ENCODE measurements around the gene ARHGAP23.
A peak's percentile ranks its signal among the peaks of the same experiment; 100 is the strongest.
"Not testable (repeated sequence)": the region's sequence is repeated elsewhere in the genome, so short reads cannot be mapped to it uniquely, and the experiment has no call there.

ARHGAP23 gene

GRCh38 chr17:38485681-38486298, 57.5 kb downstream of the ARHGAP23 start:
- not testable (repeated sequence) for DNase-seq (ENCODE audit: low read depth)

GRCh38 chr17:38489774-38490173, 61.5 kb downstream of the ARHGAP23 start:
- DNase-seq (ENCODE audit: low read depth), result not testable (repeated sequence)

GRCh38 chr17:38491346-38492066, 63.2 kb downstream of the ARHGAP23 start:
- not testable (repeated sequence) for DNase-seq (ENCODE audit: low read depth)

- DNase-seq (ENCODE audit: low read depth), result peak; percentile 81
These were observed 64.1 kb downstream of the ARHGAP23 start for GRCh38 chr17:38492067-38493040.

GRCh38 chr17:38494152-38494551, 65.9 kb downstream of the ARHGAP23 start:
- DNase-seq (ENCODE audit: low read depth), result not testable (repeated sequence)

- DNase-seq (ENCODE audit: low read depth), result not testable (repeated sequence)
These were observed 69.4 kb downstream of the ARHGAP23 start for GRCh38 chr17:38497656-38498055.

GRCh38 chr17:38498353-38498752, 70.1 kb downstream of the ARHGAP23 start:
- DNase-seq (ENCODE audit: low read depth), result no peak

GRCh38 chr17:38499230-38499629, 71.0 kb downstream of the ARHGAP23 start:
- not testable (repeated sequence) for DNase-seq (ENCODE audit: low read depth)

- DNase-seq (ENCODE audit: low read depth), result not testable (repeated sequence)
These were observed 73.5 kb downstream of the ARHGAP23 start for GRCh38 chr17:38501718-38502117.

GRCh38 chr17:38503286-38503913, 75.1 kb downstream of the ARHGAP23 start:
- not testable (repeated sequence) for DNase-seq (ENCODE audit: low read depth)

- no peak for DNase-seq (ENCODE audit: low read depth)
These were observed 76.0 kb downstream of the ARHGAP23 start for GRCh38 chr17:38504216-38504615.

- DNase-seq (ENCODE audit: low read depth), result no peak
These were observed 79.2 kb downstream of the ARHGAP23 start for GRCh38 chr17:38507436-38507835.

- DNase-seq (ENCODE audit: low read depth), result no peak
These were observed 79.8 kb downstream of the ARHGAP23 start for GRCh38 chr17:38507921-38508569.

GRCh38 chr17:38508570-38508950, 80.3 kb downstream of the ARHGAP23 start:
- DNase-seq (ENCODE audit: low read depth), result no peak

- peak; percentile 38 for DNase-seq (ENCODE audit: low read depth)
These were observed 80.9 kb downstream of the ARHGAP23 start for GRCh38 chr17:38508954-38509771.

GRCh38 chr17:38509772-38510420, 81.6 kb downstream of the ARHGAP23 start:
- no peak for DNase-seq (ENCODE audit: low read depth)

- DNase-seq (ENCODE audit: low read depth), result no peak
These were observed 82.3 kb downstream of the ARHGAP23 start for GRCh38 chr17:38510421-38511149.

- no peak for DNase-seq (ENCODE audit: low read depth)
These were observed 83.2 kb downstream of the ARHGAP23 start for GRCh38 chr17:38511150-38512108.
